H1 (cell line): Measurements from ENCODE around the gene TUBGCP3. TPM values are rescaled to one million over a fixed set of nuclear protein-coding genes. Genes with fewer than 3 reads are reported as not detected.

ENCODE experiments used
- CEBPB ChIP-seq: IDR thresholded peaks from 2 replicates; pipeline ENCODE4 v1.6.1; 2012; ENCODE audit warnings: low read depth, low read length
- POU5F1 ChIP-seq: IDR thresholded peaks from 2 replicates; pipeline ENCODE4 v1.6.1; 2011; ENCODE audit warnings: low read depth, mild to moderate bottlenecking, low read length, moderate library complexity
- RAD21 ChIP-seq, 2 experiments: IDR thresholded peaks in 1 of 2; conservative IDR thresholded peaks in 1 of 2; 2 replicates each; pipeline ENCODE4 v1.6.1; 2011; ENCODE audit warnings: low read depth in 2 of 2, low read length in 2 of 2, improper control_type of control experiment in 1 of 2, inconsistent platforms in 1 of 2, mild to moderate bottlenecking in 1 of 2, moderate library complexity in 1 of 2
- polyA plus RNA-seq, 7 experiments: library from polyadenylated mRNA; depleted of rRNA in 3 of 7; stranded (reverse) in 5 of 7; unstranded in 2 of 7; fragments of >200 nt in 5 of 7; fragments of 200-250 nt in 2 of 7; gene quantifications; 1 replicate in 5 of 7; 2 replicates in 1 of 7; 4 replicates in 1 of 7; pipeline versions ENCODE4 v1.2.1 to v1.2.3, GENCODE V29; 2011 to 2013; ENCODE audit warnings: missing spikeins in 2 of 7, mixed read lengths in 2 of 7
- total RNA-seq: library from RNA; stranded (reverse); fragmentation: NEBNext Ultra II Directional; extraction: Animal tissue kit (Norgen Biotek cat#: 25700); gene quantifications from 2 replicates; pipeline ENCODE4 v1.2.1, GENCODE V29; 2021
- TF ChIP-seq, protein P1 (sequence below): fragments of 300-600 bp; sonication (generic); IDR thresholded peaks from 2 replicates; pipeline ENCODE4 v1.7.1; 2012; ENCODE audit warnings: low read length, moderate library complexity, mild to moderate bottlenecking, inconsistent platforms; ENCODE audit not compliant: insufficient replicate concordance
- TF ChIP-seq, protein P2 (sequence below), 3 experiments: IDR thresholded peaks; 1 replicate in 2 of 3; 2 replicates in 1 of 3; pipeline versions ENCODE4 v1.5.1 to v1.6.1; 2011; ENCODE audit warnings: low read length in 3 of 3, mild to moderate bottlenecking in 3 of 3, inconsistent platforms in 2 of 3, low read depth in 1 of 3, moderate library complexity in 1 of 3; ENCODE audit not compliant: insufficient read depth in 1 of 3; ENCODE audit errors: control extremely low read depth in 1 of 3
- TF ChIP-seq, protein P3 (sequence below): IDR thresholded peaks from 2 replicates; pipeline ENCODE4 v1.6.1; 2011; ENCODE audit warnings: low read depth, mild to moderate bottlenecking, low read length; ENCODE audit not compliant: insufficient read depth

The TUBGCP3 gene
- total and polyA plus RNA-seq, 2 of the 8 experiments (the other 6 are each of a cell fraction or from before 2014, with no cell fraction given): 27.0 to 31.7 TPM

DNA sequence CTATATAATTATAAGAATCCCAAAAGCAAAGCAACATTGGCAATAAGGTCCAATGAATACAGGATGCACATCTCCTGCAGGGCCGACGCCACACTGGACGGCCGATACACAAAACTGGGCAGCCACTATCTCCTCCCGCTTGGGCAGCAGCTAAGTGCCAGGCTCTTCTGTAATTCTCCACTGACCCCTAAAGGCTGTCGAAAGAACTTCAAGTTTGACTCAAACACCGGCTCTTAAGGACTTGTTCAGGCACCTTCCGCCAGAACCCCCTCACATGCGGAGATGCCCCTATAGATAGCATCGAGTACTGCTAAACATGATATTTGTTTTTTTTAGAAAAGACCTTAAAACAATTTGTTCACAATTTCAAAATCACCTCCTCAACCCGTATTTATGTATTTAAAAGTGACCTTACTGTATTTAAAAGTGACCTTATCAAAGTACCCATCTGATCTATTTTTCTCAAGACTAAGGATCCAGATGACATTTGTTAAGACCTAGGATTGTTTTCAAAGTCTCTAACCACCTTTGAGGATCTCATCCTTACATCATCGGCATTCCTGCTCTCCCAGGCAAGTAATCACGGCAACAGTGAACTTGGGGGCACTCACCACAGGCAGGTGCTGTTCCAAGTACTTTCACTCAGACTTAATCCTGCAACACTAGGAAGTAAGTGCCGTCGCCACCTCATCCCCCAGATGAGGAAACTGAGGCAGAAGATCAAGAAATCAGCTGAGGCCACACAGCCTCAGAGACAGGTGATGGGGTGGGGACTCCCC, 77.8 kb downstream of the TUBGCP3 start (continued):
- TF ChIP-seq, protein P1, sequence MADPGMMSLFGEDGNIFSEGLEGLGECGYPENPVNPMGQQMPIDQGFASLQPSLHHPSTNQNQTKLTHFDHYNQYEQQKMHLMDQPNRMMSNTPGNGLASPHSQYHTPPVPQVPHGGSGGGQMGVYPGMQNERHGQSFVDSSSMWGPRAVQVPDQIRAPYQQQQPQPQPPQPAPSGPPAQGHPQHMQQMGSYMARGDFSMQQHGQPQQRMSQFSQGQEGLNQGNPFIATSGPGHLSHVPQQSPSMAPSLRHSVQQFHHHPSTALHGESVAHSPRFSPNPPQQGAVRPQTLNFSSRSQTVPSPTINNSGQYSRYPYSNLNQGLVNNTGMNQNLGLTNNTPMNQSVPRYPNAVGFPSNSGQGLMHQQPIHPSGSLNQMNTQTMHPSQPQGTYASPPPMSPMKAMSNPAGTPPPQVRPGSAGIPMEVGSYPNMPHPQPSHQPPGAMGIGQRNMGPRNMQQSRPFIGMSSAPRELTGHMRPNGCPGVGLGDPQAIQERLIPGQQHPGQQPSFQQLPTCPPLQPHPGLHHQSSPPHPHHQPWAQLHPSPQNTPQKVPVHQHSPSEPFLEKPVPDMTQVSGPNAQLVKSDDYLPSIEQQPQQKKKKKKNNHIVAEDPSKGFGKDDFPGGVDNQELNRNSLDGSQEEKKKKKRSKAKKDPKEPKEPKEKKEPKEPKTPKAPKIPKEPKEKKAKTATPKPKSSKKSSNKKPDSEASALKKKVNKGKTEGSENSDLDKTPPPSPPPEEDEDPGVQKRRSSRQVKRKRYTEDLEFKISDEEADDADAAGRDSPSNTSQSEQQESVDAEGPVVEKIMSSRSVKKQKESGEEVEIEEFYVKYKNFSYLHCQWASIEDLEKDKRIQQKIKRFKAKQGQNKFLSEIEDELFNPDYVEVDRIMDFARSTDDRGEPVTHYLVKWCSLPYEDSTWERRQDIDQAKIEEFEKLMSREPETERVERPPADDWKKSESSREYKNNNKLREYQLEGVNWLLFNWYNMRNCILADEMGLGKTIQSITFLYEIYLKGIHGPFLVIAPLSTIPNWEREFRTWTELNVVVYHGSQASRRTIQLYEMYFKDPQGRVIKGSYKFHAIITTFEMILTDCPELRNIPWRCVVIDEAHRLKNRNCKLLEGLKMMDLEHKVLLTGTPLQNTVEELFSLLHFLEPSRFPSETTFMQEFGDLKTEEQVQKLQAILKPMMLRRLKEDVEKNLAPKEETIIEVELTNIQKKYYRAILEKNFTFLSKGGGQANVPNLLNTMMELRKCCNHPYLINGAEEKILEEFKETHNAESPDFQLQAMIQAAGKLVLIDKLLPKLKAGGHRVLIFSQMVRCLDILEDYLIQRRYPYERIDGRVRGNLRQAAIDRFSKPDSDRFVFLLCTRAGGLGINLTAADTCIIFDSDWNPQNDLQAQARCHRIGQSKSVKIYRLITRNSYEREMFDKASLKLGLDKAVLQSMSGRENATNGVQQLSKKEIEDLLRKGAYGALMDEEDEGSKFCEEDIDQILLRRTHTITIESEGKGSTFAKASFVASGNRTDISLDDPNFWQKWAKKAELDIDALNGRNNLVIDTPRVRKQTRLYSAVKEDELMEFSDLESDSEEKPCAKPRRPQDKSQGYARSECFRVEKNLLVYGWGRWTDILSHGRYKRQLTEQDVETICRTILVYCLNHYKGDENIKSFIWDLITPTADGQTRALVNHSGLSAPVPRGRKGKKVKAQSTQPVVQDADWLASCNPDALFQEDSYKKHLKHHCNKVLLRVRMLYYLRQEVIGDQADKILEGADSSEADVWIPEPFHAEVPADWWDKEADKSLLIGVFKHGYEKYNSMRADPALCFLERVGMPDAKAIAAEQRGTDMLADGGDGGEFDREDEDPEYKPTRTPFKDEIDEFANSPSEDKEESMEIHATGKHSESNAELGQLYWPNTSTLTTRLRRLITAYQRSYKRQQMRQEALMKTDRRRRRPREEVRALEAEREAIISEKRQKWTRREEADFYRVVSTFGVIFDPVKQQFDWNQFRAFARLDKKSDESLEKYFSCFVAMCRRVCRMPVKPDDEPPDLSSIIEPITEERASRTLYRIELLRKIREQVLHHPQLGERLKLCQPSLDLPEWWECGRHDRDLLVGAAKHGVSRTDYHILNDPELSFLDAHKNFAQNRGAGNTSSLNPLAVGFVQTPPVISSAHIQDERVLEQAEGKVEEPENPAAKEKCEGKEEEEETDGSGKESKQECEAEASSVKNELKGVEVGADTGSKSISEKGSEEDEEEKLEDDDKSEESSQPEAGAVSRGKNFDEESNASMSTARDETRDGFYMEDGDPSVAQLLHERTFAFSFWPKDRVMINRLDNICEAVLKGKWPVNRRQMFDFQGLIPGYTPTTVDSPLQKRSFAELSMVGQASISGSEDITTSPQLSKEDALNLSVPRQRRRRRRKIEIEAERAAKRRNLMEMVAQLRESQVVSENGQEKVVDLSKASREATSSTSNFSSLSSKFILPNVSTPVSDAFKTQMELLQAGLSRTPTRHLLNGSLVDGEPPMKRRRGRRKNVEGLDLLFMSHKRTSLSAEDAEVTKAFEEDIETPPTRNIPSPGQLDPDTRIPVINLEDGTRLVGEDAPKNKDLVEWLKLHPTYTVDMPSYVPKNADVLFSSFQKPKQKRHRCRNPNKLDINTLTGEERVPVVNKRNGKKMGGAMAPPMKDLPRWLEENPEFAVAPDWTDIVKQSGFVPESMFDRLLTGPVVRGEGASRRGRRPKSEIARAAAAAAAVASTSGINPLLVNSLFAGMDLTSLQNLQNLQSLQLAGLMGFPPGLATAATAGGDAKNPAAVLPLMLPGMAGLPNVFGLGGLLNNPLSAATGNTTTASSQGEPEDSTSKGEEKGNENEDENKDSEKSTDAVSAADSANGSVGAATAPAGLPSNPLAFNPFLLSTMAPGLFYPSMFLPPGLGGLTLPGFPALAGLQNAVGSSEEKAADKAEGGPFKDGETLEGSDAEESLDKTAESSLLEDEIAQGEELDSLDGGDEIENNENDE: peak; percentile 67
- TF ChIP-seq RAD21 (IDR thresholded peaks at IDR 0.05 in 1 of 2, conservative IDR thresholded peaks at IDR 0.05 in 1 of 2; ENCODE audit: low read depth in 2 of 2, low read length in 2 of 2): peak; percentile 79 to 89
- no peak for TF ChIP-seq CEBPB
- TF ChIP-seq POU5F1: no peak
- TF ChIP-seq, protein P2, sequence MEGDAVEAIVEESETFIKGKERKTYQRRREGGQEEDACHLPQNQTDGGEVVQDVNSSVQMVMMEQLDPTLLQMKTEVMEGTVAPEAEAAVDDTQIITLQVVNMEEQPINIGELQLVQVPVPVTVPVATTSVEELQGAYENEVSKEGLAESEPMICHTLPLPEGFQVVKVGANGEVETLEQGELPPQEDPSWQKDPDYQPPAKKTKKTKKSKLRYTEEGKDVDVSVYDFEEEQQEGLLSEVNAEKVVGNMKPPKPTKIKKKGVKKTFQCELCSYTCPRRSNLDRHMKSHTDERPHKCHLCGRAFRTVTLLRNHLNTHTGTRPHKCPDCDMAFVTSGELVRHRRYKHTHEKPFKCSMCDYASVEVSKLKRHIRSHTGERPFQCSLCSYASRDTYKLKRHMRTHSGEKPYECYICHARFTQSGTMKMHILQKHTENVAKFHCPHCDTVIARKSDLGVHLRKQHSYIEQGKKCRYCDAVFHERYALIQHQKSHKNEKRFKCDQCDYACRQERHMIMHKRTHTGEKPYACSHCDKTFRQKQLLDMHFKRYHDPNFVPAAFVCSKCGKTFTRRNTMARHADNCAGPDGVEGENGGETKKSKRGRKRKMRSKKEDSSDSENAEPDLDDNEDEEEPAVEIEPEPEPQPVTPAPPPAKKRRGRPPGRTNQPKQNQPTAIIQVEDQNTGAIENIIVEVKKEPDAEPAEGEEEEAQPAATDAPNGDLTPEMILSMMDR (IDR thresholded peaks at IDR 0.05; ENCODE audit: control extremely low read depth in 1 of 3, insufficient read depth in 1 of 3, low read depth in 1 of 3, low read length in 3 of 3): peak; percentile 51 to 88 (median 80)
- TF ChIP-seq, protein P3, sequence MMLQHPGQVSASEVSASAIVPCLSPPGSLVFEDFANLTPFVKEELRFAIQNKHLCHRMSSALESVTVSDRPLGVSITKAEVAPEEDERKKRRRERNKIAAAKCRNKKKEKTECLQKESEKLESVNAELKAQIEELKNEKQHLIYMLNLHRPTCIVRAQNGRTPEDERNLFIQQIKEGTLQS: no peak
